ENCODE measurements around the gene RAB29.

The RAB29 gene

GRCh38 chr1:205797168-205797567 lies 21.9 kb upstream of the RAB29 start:
- no peak for DNase-seq (ENCODE audit: low read depth in 1 of 2, low spot score in 1 of 2)

GRCh38 chr1:205794011-205794730 lies 18.9 kb upstream of the RAB29 start:
- no peak for DNase-seq (ENCODE audit: low read depth in 1 of 2, low spot score in 1 of 2)

GRCh38 chr1:205792961-205793673 lies 17.8 kb upstream of the RAB29 start:
- no peak for DNase-seq (ENCODE audit: low read depth in 1 of 2, low spot score in 1 of 2)

- no peak for DNase-seq (ENCODE audit: low read depth in 1 of 2, low spot score in 1 of 2)
Observed at GRCh38 chr1:205792481-205792881, 17.2 kb upstream of the RAB29 start.

GRCh38 chr1:205791568-205792180 lies 16.4 kb upstream of the RAB29 start:
- peak in 1 of 2 donors; percentile 39 for DNase-seq (ENCODE audit: low read depth in 1 of 2, low spot score in 1 of 2)

GRCh38 chr1:205787287-205787916 lies 12.1 kb upstream of the RAB29 start:
- no peak for DNase-seq (ENCODE audit: low read depth in 1 of 2, low spot score in 1 of 2)

- DNase-seq (ENCODE audit: low read depth in 1 of 2, low spot score in 1 of 2) = no peak
Observed at GRCh38 chr1:205786601-205787000, 11.3 kb upstream of the RAB29 start.

GRCh38 chr1:205785446-205785845 lies 10.2 kb upstream of the RAB29 start:
- no peak for DNase-seq (ENCODE audit: low read depth in 1 of 2, low spot score in 1 of 2)

GRCh38 chr1:205783904-205784303 lies 8.6 kb upstream of the RAB29 start:
- no peak for DNase-seq (ENCODE audit: low read depth in 1 of 2, low spot score in 1 of 2)

GRCh38 chr1:205783433-205783795 lies 8.1 kb upstream of the RAB29 start:
- DNase-seq (ENCODE audit: low read depth in 1 of 2, low spot score in 1 of 2) = no peak

GRCh38 chr1:205782627-205783432 lies 7.5 kb upstream of the RAB29 start:
- no peak for DNase-seq (ENCODE audit: low read depth in 1 of 2, low spot score in 1 of 2)

GRCh38 chr1:205780335-205780734 lies 5.1 kb upstream of the RAB29 start:
- no peak for DNase-seq (ENCODE audit: low read depth in 1 of 2, low spot score in 1 of 2)

GRCh38 chr1:205777994-205778393 lies 2.7 kb upstream of the RAB29 start:
- DNase-seq (ENCODE audit: low read depth in 1 of 2, low spot score in 1 of 2) = no peak

- no peak for DNase-seq (ENCODE audit: low read depth in 1 of 2, low spot score in 1 of 2)
Observed at GRCh38 chr1:205775717-205776056, 405 bp upstream of the RAB29 start.

- DNase-seq (ENCODE audit: low read depth in 1 of 2, low spot score in 1 of 2) = peak in 1 of 2 donors; percentile 10
Observed at GRCh38 chr1:205774198-205775014, 876 bp downstream of the RAB29 start.

GRCh38 chr1:205772607-205773032 lies 2.7 kb downstream of the RAB29 start:
- DNase-seq (ENCODE audit: low read depth in 1 of 2, low spot score in 1 of 2) = peak in 1 of 2 donors; percentile 19

- no peak for DNase-seq (ENCODE audit: low read depth in 1 of 2, low spot score in 1 of 2)
Observed at GRCh38 chr1:205770618-205771017, 4.7 kb downstream of the RAB29 start.

- DNase-seq (ENCODE audit: low read depth in 1 of 2, low spot score in 1 of 2) = no peak
Observed at GRCh38 chr1:205769641-205770365, 5.5 kb downstream of the RAB29 start.

- DNase-seq (ENCODE audit: low read depth in 1 of 2, low spot score in 1 of 2) = no peak
Observed at GRCh38 chr1:205767248-205767647, 8.0 kb downstream of the RAB29 start.

GRCh38 chr1:205766570-205766969 lies 8.7 kb downstream of the RAB29 start:
- no peak for DNase-seq (ENCODE audit: low read depth in 1 of 2, low spot score in 1 of 2)
